Gastrocnemius medialis (tissue), 4 donors: ENCODE results near the gene DDA1. TPM values are rescaled to one million over a fixed set of nuclear protein-coding genes. Genes with fewer than 3 reads are reported as not detected.

Source experiments
- ATAC-seq, 2 donors: fragments of 150-250 bp; one replicate each; pipeline ENCODE4 v1.9.1; 2016
- DNase-seq, 2 donors: peaks; one replicate each; pipeline ENCODE4 v3.0.0-alpha.2; 2019
- H3K27ac ChIP-seq, 4 donors: fragments of 200-600 bp; sonication (generic); 1 replicate in 1 of 4; 2 replicates in 3 of 4; pipeline ENCODE4 v1.5.1; 2016 to 2018; ENCODE audit warnings: mild to moderate bottlenecking in 2 of 4, moderate library complexity in 1 of 4
- H3K27me3 ChIP-seq, 3 donors: fragments of 200-600 bp; sonication (generic) in 2 of 3; 1 replicate in 1 of 3; 2 replicates in 2 of 3; pipeline versions ENCODE4 v1.5.1 to v1.6.0; 2016 to 2019; ENCODE audit warnings: mild to moderate bottlenecking in 1 of 3, moderate library complexity in 1 of 3
- H3K36me3 ChIP-seq, 2 donors: fragments of 200-600 bp; sonication (generic) in 1 of 2; one replicate each; pipeline ENCODE4 v1.5.1; 2017 to 2018
- H3K4me1 ChIP-seq, 2 donors: fragments of 200-600 bp; sonication (generic) in 1 of 2; one replicate each; pipeline ENCODE4 v1.5.1; 2016 to 2017; ENCODE audit warnings: mild to moderate bottlenecking in 2 of 2
- H3K4me3 ChIP-seq, 4 donors: fragments of 200-600 bp; sonication (generic) in 3 of 4; 1 replicate in 1 of 4; 2 replicates in 3 of 4; pipeline ENCODE4 v1.5.1; 2016 to 2019; ENCODE audit warnings: mild to moderate bottlenecking in 2 of 4
- H3K9me3 ChIP-seq, 3 donors: fragments of 200-600 bp; sonication (generic) in 2 of 3; 1 replicate in 1 of 3; 2 replicates in 2 of 3; pipeline ENCODE4 v1.5.1; 2016 to 2019
- POLR2A ChIP-seq, 2 donors: fragments of 450-650 bp; IDR thresholded peaks; one replicate each; pipeline ENCODE4 v1.6.1; 2017; ENCODE audit warnings: antibody characterized with exemption in 2 of 2, mild to moderate bottlenecking in 2 of 2, moderate library complexity in 2 of 2
- in situ Hi-C, 4 donors: fragments of 200-750 bp; cut with MboI; loops; one replicate each; pipeline versions ENCODE4 v1.15.0 to v1.8.0; 2017; ENCODE audit warnings: low sequenced_read_pairs in 4 of 4
- intact Hi-C: fragments of 100-400 bp; cut with DNase I; formaldehyde crosslinking; loops from one replicate; pipeline ENCODE4 v1.15.1; 2023; ENCODE audit warnings: low total_unique reads
- total RNA-seq, 4 donors: library from RNA; depleted of rRNA; stranded (reverse); fragments of >200 nt; gene quantifications; one replicate each; pipeline versions ENCODE4 v1.1.0 to v1.2.3, GENCODE V29; 2016
- TF ChIP-seq, protein P1 (sequence below), 5 experiments: fragments of 450-650 bp in 3 of 5; fragments of 200-600 bp in 2 of 5; sonication (generic) in 2 of 5; IDR thresholded peaks in 4 of 5; conservative IDR thresholded peaks in 1 of 5; 1 replicate in 4 of 5; 2 replicates in 1 of 5; pipeline ENCODE4 v1.5.1; 2016 to 2019; ENCODE audit warnings: antibody characterized with exemption in 5 of 5, mild to moderate bottlenecking in 3 of 5, moderate library complexity in 3 of 5

The DDA1 gene
- total RNA-seq, 4 donors from 2014 or later: 18.7 to 40.0 (median 27.0) TPM

DNA sequence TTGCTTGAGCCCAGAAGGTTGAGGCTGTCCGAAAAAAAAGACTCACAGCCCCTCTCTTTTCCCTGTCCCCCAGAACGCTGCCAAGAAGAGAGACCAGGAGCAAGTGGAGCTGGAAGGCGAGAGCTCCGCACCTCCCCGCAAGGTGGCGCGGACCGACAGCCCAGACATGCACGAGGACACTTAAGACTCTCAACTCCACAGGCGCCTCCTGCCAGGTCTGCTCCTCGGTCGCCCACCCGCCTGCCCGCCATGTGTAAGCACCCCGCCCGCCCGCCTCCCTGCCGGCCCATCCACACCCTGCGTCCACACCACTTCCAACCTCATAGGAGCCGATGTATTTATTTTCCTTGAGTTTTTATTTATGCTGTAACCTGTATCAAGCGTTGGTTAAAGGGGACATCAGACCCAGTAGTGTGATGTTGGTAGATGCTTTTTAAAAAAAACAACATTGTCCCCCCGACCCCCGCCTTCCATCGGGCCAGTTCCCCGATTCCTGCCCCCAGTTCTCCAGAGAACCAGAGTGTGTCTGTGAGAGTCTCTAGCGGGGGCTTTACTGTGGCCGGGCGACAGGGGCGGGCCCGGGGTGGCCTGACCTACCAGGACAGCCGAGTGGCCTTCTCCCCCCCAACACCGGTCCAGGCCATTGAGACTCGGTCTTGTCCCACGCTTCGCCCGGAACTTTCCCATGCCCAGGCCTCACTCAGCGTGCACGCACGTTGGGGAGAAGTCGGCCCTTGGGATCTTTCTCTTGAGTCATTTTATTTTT, 10.3 kb downstream of the DDA1 start:
- H3K36me3 ChIP-seq: peaks cover 0 to 51% of the 10 kb centered on the region in 2 donors
- DNase-seq (no peak), ATAC-seq (no peak)
- in situ Hi-C loops: no loop called here
- intact Hi-C loops: no loop called here
- no peak overlapping the region for H3K4me3 ChIP-seq
- no peaks in the 10 kb centered on the region for H3K9me3 ChIP-seq
- TF ChIP-seq, protein P1, sequence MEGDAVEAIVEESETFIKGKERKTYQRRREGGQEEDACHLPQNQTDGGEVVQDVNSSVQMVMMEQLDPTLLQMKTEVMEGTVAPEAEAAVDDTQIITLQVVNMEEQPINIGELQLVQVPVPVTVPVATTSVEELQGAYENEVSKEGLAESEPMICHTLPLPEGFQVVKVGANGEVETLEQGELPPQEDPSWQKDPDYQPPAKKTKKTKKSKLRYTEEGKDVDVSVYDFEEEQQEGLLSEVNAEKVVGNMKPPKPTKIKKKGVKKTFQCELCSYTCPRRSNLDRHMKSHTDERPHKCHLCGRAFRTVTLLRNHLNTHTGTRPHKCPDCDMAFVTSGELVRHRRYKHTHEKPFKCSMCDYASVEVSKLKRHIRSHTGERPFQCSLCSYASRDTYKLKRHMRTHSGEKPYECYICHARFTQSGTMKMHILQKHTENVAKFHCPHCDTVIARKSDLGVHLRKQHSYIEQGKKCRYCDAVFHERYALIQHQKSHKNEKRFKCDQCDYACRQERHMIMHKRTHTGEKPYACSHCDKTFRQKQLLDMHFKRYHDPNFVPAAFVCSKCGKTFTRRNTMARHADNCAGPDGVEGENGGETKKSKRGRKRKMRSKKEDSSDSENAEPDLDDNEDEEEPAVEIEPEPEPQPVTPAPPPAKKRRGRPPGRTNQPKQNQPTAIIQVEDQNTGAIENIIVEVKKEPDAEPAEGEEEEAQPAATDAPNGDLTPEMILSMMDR (IDR thresholded peaks at IDR 0.05 in 4 of 5, conservative IDR thresholded peaks at IDR 0.05 in 1 of 5): no peak
- no peak for TF ChIP-seq POLR2A (IDR thresholded peaks at IDR 0.05)
- H3K4me1 ChIP-seq: no peaks in the 10 kb centered on the region
- H3K27me3 ChIP-seq: no peaks in the 10 kb centered on the region
- H3K27ac ChIP-seq: no peak overlapping the region

DNA sequence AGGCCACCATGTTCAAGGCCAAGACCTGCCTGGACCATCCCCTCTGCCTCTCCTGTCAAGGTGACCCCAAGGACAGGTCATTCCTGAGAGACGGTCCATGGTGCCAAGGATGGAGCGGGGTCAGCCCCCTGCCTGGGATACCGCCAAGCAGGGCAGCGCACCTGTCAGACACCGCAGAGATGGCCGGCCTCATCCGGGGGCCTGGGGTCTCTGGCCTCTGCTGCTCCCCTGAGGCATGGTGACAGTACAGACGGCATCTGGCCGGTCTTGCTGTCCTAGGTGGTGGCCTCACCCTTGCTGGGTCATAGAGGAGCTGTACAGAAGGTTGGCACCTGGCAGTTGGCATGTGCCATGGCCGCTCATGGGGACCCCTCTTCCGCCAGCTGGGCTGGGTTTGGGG, 11.1 kb downstream of the DDA1 start:
- H3K27me3 ChIP-seq: no peaks in the 10 kb centered on the region
- no peak overlapping the region for H3K27ac ChIP-seq
- H3K4me3 ChIP-seq: no peak overlapping the region
- ATAC-seq: no peak
- no peak for DNase-seq
- H3K9me3 ChIP-seq: no peaks in the 10 kb centered on the region
- in situ Hi-C loops: no loop called here
- intact Hi-C loops: no loop called here
- TF ChIP-seq POLR2A (IDR thresholded peaks at IDR 0.05): no peak
- TF ChIP-seq, protein P1 (IDR thresholded peaks at IDR 0.05 in 4 of 5, conservative IDR thresholded peaks at IDR 0.05 in 1 of 5): no peak
- H3K36me3 ChIP-seq: peaks cover 0 to 43% of the 10 kb centered on the region in 2 donors
- no peaks in the 10 kb centered on the region for H3K4me1 ChIP-seq

DNA sequence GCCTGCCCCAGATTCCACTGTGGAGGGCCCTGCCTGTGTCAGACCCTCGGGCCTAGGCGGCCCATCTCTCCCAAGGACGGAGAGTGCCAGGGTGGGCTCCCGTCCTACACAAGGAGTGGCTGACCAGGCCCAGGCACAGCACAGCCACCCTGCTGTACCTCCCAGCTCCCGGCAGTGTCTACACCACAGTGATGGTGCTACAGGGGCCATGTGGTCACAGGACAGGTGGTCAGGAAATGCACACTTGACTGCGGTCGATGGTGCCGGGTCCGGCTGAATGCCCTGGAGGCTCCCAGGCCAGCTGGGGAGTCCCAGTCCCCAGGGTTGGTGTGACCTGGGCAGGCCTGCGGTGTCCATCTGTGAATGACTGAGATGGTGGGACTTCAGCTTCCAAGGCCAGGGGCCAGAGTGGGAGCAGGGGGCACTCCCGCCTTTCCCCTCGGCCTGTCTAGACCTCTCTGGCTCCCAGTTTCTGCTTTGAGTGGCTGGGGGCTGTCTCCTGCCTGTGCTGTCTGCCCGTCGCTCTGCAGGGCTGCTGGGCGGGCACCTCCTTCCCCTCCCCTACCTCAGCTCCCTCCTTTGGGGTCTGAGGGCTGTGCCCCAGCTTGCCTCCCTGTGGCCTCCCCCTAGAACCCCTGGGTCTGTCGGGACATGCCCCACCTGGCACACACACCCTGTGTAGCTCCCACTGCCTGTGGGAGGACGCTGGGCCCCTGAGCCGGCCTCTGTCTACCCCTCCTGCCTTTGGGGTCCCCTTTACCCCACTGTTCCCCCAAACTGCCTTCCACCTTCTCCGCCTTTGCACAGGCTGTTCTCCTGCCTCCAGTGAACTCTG, 12.5 kb downstream of the DDA1 start:
- no peak for ATAC-seq
- intact Hi-C loops (no loop called here), in situ Hi-C loops (no loop called here)
- Histone ChIP-seq H3K9me3 (no peaks in the 10 kb centered on the region), H3K27ac (no peak overlapping the region), H3K36me3 (peaks cover 0 to 30% of the 10 kb centered on the region in 2 donors), H3K27me3 (no peaks in the 10 kb centered on the region), H3K4me1 (no peaks in the 10 kb centered on the region), H3K4me3 (no peak overlapping the region)
- TF ChIP-seq, protein P1 (IDR thresholded peaks at IDR 0.05 in 4 of 5, conservative IDR thresholded peaks at IDR 0.05 in 1 of 5): no peak
- DNase-seq: no peak

DNA sequence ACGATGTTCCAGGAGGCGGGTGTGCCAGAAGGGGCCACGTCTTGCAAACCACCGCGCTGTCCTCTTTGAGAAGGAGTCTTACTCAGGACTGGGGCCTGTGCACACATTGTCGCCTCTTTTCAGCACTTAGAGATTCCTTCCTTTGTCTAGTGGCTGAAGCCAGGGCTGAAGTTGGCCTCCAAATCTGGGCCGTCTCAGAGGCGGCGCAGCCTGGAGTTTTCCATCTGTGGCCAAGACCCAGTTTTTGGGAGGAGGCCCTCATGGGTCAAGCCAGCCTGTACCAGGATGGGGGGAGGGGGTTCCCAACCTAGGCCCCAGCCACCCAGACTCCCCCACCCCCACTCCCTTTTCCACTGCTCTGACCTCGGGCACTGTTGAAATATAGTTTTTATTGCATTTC, 13.5 kb downstream of the DDA1 start:
- ATAC-seq: no peak
- Histone ChIP-seq H3K4me1 (no peaks in the 10 kb centered on the region), H3K4me3 (no peak overlapping the region), H3K9me3 (no peaks in the 10 kb centered on the region), H3K27me3 (no peaks in the 10 kb centered on the region), H3K36me3 (peaks cover 0 to 28% of the 10 kb centered on the region in 2 donors), H3K27ac (no peak overlapping the region)
- no peak for TF ChIP-seq POLR2A (IDR thresholded peaks at IDR 0.05)
- TF ChIP-seq, protein P1 (IDR thresholded peaks at IDR 0.05 in 4 of 5, conservative IDR thresholded peaks at IDR 0.05 in 1 of 5): no peak
- in situ Hi-C loops: no loop called here
- DNase-seq: no peak
- intact Hi-C loops: no loop called here
